GM12801 (cell line): Measurements from ENCODE around the gene MAP6D1.

ENCODE experiments used
- CTCF ChIP-seq: IDR thresholded peaks from one replicate; pipeline ENCODE4 v1.5.1; 2011; ENCODE audit warnings: control low read depth; ENCODE audit not compliant: insufficient read length; ENCODE audit errors: extremely low read depth

The MAP6D1 gene

GRCh38 chr3:183815951-183816475 lies 9.4 kb downstream of the MAP6D1 start:
- TF ChIP-seq CTCF: no peak

- no peak for TF ChIP-seq CTCF
Measured at GRCh38 chr3:183815563-183815940, 9.8 kb downstream of the MAP6D1 start.

GRCh38 chr3:183814240-183814639 lies 11.1 kb downstream of the MAP6D1 start:
- no peak for TF ChIP-seq CTCF

DNA sequence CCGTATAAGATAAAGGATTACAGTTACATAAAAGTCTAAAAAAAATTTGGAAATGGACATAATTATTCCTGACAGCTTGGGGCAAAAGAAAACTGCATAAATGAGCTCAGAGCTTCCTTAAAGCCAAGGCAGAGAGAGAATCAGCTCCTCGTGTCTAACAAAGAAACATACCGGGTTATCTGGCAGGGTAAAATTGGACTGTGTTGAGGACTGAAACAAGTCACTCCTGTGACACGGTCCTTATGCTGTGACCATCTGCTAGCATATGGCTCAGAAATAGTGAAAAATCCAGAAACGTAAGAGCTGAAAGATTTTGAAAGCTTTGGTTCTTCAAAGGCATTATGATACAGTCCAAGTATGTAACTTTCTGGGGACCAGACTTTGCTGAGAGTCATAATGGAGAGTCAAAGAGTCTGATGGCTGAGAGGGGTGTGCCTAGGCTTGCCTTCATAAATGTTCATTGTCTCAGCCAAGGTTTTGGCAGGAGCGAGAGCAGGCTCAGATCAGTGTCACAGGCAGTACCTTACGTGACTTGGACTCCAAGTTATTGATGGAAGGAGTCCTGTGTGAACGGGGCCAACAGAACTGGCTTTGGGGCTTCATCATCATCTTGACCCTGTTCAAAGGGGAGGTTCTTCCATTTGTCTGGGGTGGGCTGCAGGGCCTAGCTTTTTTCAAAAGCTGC lies 12.5 kb downstream of the MAP6D1 start:
- TF ChIP-seq CTCF: no peak

- TF ChIP-seq CTCF: no peak
Measured at GRCh38 chr3:183811638-183812037, 13.7 kb downstream of the MAP6D1 start.

- no peak for TF ChIP-seq CTCF
Measured at GRCh38 chr3:183810643-183811594, 14.5 kb downstream of the MAP6D1 start.

- TF ChIP-seq CTCF: no peak
Measured at GRCh38 chr3:183809270-183809669, 16.1 kb downstream of the MAP6D1 start.
